ENCODE results near the gene SLC39A13. TPM values are rescaled to one million over a fixed set of nuclear protein-coding genes. Genes with fewer than 3 reads are reported as not detected.

SLC39A13 gene
- total RNA-seq, 1 experiment from 2014 or later: 50.2 TPM

- CTCF ChIA-PET: no interaction called here
- DNase-seq (ENCODE audit: low read depth, low spot score) (no peak), ATAC-seq (no peak)
- TF ChIP-seq POLR2AphosphoS5 (IDR thresholded peaks at IDR 0.05; ENCODE audit: low read depth, low read length) (no peak), TCF7L2 (IDR thresholded peaks at IDR 0.05; ENCODE audit: low read depth, low read length) (no peak), SIN3A (IDR thresholded peaks at IDR 0.05; ENCODE audit: borderline replicate concordance, insufficient read depth, low read depth, low read length) (no peak), REST (IDR thresholded peaks at IDR 0.05; ENCODE audit: insufficient read depth in 1 of 2, low read depth in 2 of 2, low read length in 1 of 2) (no peak), CTCF (IDR thresholded peaks at IDR 0.05) (no peak)
- intact Hi-C loops (cut with micrococcal nuclease; ENCODE audit: unreplicated experiment): no loop called here
- peak overlapping the region; percentile 66 to 90 for H3K4me3 ChIP-seq (ENCODE audit: low read depth in 2 of 2, low read length in 2 of 2)
- H3K36me3 ChIP-seq (ENCODE audit: control insufficient read depth, insufficient read depth, low read length): no peaks in the 10 kb centered on the region; the same call in 1 of the 2 replicates
- POLR2A ChIA-PET: interaction anchor here (0.6 kb wide), 2 partner anchors 11 to 25 kb away, joined by 3 to 5 read pairs; no protein-coding TSS in a partner anchor
- H3K4me1 ChIP-seq (ENCODE audit: control insufficient read depth, insufficient read depth, low read length): peaks cover 17% of the 10 kb centered on the region
- in situ Hi-C loops (cut with HindIII; ENCODE audit: low pct_unique_long_range_greater_than_20kb, low sequenced_read_pairs): no loop called here
- H3K9me3 ChIP-seq (ENCODE audit: control insufficient read depth, insufficient read depth, low read depth, low read length): no peaks in the 10 kb centered on the region
- peak overlapping the region; percentile 85 for H3K27ac ChIP-seq (ENCODE audit: low read length)
- H3K27me3 ChIP-seq (ENCODE audit: control insufficient read depth, insufficient read depth, low read length): no peaks in the 10 kb centered on the region
- no TSS peak for BruUV-seq (replicated peaks)
Observed at GRCh38 chr11:47409440-47410369, 1.3 kb downstream of the SLC39A13 start.

GRCh38 chr11:47410370-47411264 lies 2.2 kb downstream of the SLC39A13 start:
- BruUV-seq (replicated peaks): no TSS peak
- CTCF ChIA-PET: interaction anchor here (0.6 kb wide), 1 partner anchor 33 kb away, joined by 13 read pairs; no protein-coding TSS in a partner anchor
- Histone ChIP-seq H3K9me3 (ENCODE audit: control insufficient read depth, insufficient read depth, low read depth, low read length) (no peaks in the 10 kb centered on the region), H3K27ac (ENCODE audit: low read length) (no peak overlapping the region), H3K4me1 (ENCODE audit: control insufficient read depth, insufficient read depth, low read length) (peaks cover 21% of the 10 kb centered on the region), H3K36me3 (ENCODE audit: control insufficient read depth, insufficient read depth, low read length) (no peaks in the 10 kb centered on the region; the same call in 1 of the 2 replicates), H3K4me3 (ENCODE audit: low read depth in 2 of 2, low read length in 2 of 2) (no peak overlapping the region), H3K27me3 (ENCODE audit: control insufficient read depth, insufficient read depth, low read length) (no peaks in the 10 kb centered on the region)
- POLR2A ChIA-PET: interaction anchor here (0.6 kb wide), 2 partner anchors 12 to 26 kb away, joined by 3 to 5 read pairs; no protein-coding TSS in a partner anchor
- in situ Hi-C loops (cut with HindIII; ENCODE audit: low pct_unique_long_range_greater_than_20kb, low sequenced_read_pairs): no loop called here
- DNase-seq (ENCODE audit: low read depth, low spot score) (no peak), ATAC-seq (no peak)
- intact Hi-C loops (cut with micrococcal nuclease; ENCODE audit: unreplicated experiment): no loop called here
- TF ChIP-seq CTCF (IDR thresholded peaks at IDR 0.05): no peak
- no peak for TF ChIP-seq POLR2AphosphoS5 (IDR thresholded peaks at IDR 0.05; ENCODE audit: low read depth, low read length)
- TF ChIP-seq TCF7L2 (IDR thresholded peaks at IDR 0.05; ENCODE audit: low read depth, low read length): no peak
- no peak for TF ChIP-seq REST (IDR thresholded peaks at IDR 0.05; ENCODE audit: insufficient read depth in 1 of 2, low read depth in 2 of 2, low read length in 1 of 2)
- no peak for TF ChIP-seq SIN3A (IDR thresholded peaks at IDR 0.05; ENCODE audit: borderline replicate concordance, insufficient read depth, low read depth, low read length)
